Prostate gland (tissue), 2 donors: ENCODE results near the gene EDN2.

Experiments
- CTCF ChIP-seq, 4 experiments: fragments of 200-600 bp in 2 of 4; fragments of 450-650 bp in 2 of 4; sonication (generic) in 2 of 4; IDR thresholded peaks; 1 replicate in 3 of 4; 2 replicates in 1 of 4; pipeline ENCODE4 v1.5.1; 2016 to 2019; ENCODE audit warnings: antibody characterized with exemption in 4 of 4, mild to moderate bottlenecking in 2 of 4, moderate library complexity in 2 of 4
- POLR2A ChIP-seq: fragments of 450-650 bp; IDR thresholded peaks from one replicate; pipeline ENCODE4 v1.6.1; 2016; ENCODE audit warnings: antibody characterized with exemption, mild to moderate bottlenecking
- POLR2AphosphoS5 ChIP-seq: sonication (generic); formaldehyde crosslinking; IDR thresholded peaks from one replicate; pipeline ENCODE4 v1.6.1; 2017; ENCODE audit warnings: antibody characterized with exemption

- TF ChIP-seq CTCF (IDR thresholded peaks at IDR 0.05) (no peak), POLR2AphosphoS5 (no peak), POLR2A (no peak)
These were observed 38.6 kb upstream of the EDN2 start for GRCh38 chr1:41523071-41523470.
